Panc1 (cell line): Measurements from ENCODE around the gene ARPC4. TPM values are rescaled to one million over a fixed set of nuclear protein-coding genes. Genes with fewer than 3 reads are reported as not detected.

Experiments
- ATAC-seq: fragments of 200-7000 bp; cut with Tn5 transposase; 2 replicates; pipeline ENCODE4 v1.9.1; 2020; ENCODE audit warnings: mild to moderate bottlenecking, moderate library complexity
- BruUV-seq: library from RNA; stranded (reverse); fragments of 400-500 nt; replicated peaks from 2 replicates; lab custom pipeline; 2021; lab: Mats Ljungman, UMichigan
- CTCF ChIA-PET: fragments of 300-600 bp; sonication (Branson Sonifier 250); formaldehyde crosslinking; loops from one replicate; lab custom pipeline; 2022; ENCODE audit warnings: antibody characterized with exemption; lab: Charles Lee
- POLR2A ChIA-PET: fragments of 300-600 bp; sonication (Branson Sonifier 250); formaldehyde crosslinking; loops from one replicate; lab custom pipeline; 2022; ENCODE audit warnings: antibody characterized with exemption; lab: Charles Lee
- DNase-seq: peaks from one replicate; pipeline ENCODE4 v3.0.0-alpha.2; 2010; ENCODE audit warnings: low read depth, low spot score
- H3K27ac ChIP-seq: 2 replicates; pipeline ENCODE4 v1.5.1; 2011; ENCODE audit warnings: mild to moderate bottlenecking, low read length, inconsistent platforms
- H3K27me3 ChIP-seq: fragments of 200-500 bp; sonication (Bioruptor generic); 2 replicates; pipeline ENCODE4 v1.6.0; 2014; ENCODE audit warnings: low read length, inconsistent platforms; ENCODE audit not compliant: control insufficient read depth, insufficient read depth
- H3K36me3 ChIP-seq: fragments of 200-500 bp; sonication (Bioruptor generic); 2 replicates; pipeline ENCODE4 v1.5.1; 2014; ENCODE audit warnings: inconsistent platforms, mild to moderate bottlenecking, low read length, moderate library complexity; ENCODE audit not compliant: control insufficient read depth, insufficient read depth
- H3K4me1 ChIP-seq: 2 replicates; pipeline ENCODE4 v1.5.1; 2011; ENCODE audit warnings: inconsistent platforms, mild to moderate bottlenecking, low read length, moderate library complexity; ENCODE audit not compliant: control insufficient read depth, insufficient read depth
- H3K4me3 ChIP-seq, 2 experiments: 2 replicates each; pipeline ENCODE4 v1.5.1; 2011 to 2012; ENCODE audit warnings: low read depth in 2 of 2, low read length in 2 of 2, mild to moderate bottlenecking in 2 of 2, inconsistent platforms in 1 of 2, moderate library complexity in 1 of 2
- H3K9me3 ChIP-seq: fragments of 200-500 bp; sonication (Bioruptor generic); 2 replicates; pipeline ENCODE4 v1.5.1; 2014; ENCODE audit warnings: low read depth, mild to moderate bottlenecking, inconsistent platforms, low read length, moderate library complexity; ENCODE audit not compliant: control insufficient read depth, insufficient read depth
- POLR2AphosphoS5 ChIP-seq: IDR thresholded peaks from 2 replicates; pipeline ENCODE4 v1.6.1; 2012; ENCODE audit warnings: mild to moderate bottlenecking, low read depth, low read length, moderate library complexity
- SIN3A ChIP-seq: IDR thresholded peaks from 2 replicates; pipeline ENCODE4 v1.6.1; 2012; ENCODE audit warnings: low read depth, mild to moderate bottlenecking, low read length, moderate library complexity, borderline replicate concordance; ENCODE audit not compliant: insufficient read depth
- TCF7L2 ChIP-seq: IDR thresholded peaks from 2 replicates; pipeline ENCODE4 v1.6.1; 2011; ENCODE audit warnings: mild to moderate bottlenecking, low read depth, low read length, inconsistent platforms
- in situ Hi-C: cut with HindIII; loops from 2 replicates; pipeline ENCODE4 v1.10.0; 2016; ENCODE audit warnings: low sequenced_read_pairs, low pct_unique_long_range_greater_than_20kb
- intact Hi-C: fragments of 100-400 bp; cut with micrococcal nuclease; formaldehyde crosslinking; loops from one replicate; pipeline ENCODE4 v1.10.0; 2022; ENCODE audit not compliant: unreplicated experiment
- total RNA-seq: library from RNA; stranded (reverse); gene quantifications from one replicate; pipeline ENCODE4 v1.2.1, GENCODE V29; 2021; ENCODE audit not compliant: unreplicated experiment
- TF ChIP-seq, protein P1 (sequence below): fragments of 450-650 bp; IDR thresholded peaks from 2 replicates; pipeline ENCODE4 v1.5.1; 2017; ENCODE audit warnings: mild to moderate bottlenecking
- TF ChIP-seq, protein P2 (sequence below), 2 experiments: IDR thresholded peaks; 2 replicates each; pipeline ENCODE4 v1.6.1; 2011 to 2012; ENCODE audit warnings: low read depth in 2 of 2, control low read depth in 1 of 2, low read length in 1 of 2, mild to moderate bottlenecking in 1 of 2, moderate library complexity in 1 of 2; ENCODE audit not compliant: insufficient read depth in 1 of 2

ARPC4 gene
- total RNA-seq, 1 experiment from 2014 or later: 117 TPM

DNA sequence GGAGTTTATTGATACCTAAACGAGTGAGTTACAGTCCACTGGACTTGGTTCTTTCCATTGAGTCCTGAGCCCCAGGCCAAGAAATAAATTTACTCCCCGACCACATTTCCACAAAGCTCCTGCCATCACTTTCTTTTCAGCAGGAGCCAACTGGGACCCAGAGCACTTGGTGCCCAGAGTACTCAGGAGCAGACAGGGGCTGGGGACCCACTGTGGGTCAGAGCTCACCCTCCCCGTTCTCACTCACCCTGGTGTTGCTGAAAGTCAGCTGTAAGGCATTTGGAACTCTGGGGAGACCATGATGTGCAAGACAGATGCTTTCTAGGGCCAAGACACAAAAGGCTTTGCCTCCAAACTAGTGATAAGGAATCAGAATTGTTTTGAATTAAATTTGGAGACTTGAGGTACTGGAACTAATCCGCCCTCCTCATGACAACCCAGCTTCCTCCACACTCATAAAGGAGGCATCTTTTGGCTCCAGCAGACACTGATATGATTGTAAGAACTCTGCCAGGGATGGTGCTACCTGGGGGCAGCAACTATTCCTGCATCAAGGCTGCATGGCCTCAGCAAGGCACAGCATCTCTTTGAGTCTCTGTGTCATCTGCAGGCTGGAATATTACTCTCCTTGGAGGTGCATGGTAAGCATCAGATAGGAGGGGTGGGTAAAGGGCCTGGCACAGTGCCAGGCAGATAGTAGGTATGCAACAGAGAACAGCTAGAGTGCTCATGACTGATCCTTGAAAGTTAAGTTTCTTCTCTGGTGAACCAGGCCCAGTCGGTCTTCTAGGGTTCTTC, 15.8 kb upstream of the ARPC4 start:
- Histone ChIP-seq H3K27me3 (no peaks in the 10 kb centered on the region), H3K9me3 (no peaks in the 10 kb centered on the region), H3K4me1 (no peaks in the 10 kb centered on the region), H3K4me3 (no peak overlapping the region), H3K27ac (no peak overlapping the region), H3K36me3 (no peaks in the 10 kb centered on the region)
- TF ChIP-seq SIN3A (no peak), POLR2AphosphoS5 (no peak), TCF7L2 (no peak)
- TF ChIP-seq, protein P1, sequence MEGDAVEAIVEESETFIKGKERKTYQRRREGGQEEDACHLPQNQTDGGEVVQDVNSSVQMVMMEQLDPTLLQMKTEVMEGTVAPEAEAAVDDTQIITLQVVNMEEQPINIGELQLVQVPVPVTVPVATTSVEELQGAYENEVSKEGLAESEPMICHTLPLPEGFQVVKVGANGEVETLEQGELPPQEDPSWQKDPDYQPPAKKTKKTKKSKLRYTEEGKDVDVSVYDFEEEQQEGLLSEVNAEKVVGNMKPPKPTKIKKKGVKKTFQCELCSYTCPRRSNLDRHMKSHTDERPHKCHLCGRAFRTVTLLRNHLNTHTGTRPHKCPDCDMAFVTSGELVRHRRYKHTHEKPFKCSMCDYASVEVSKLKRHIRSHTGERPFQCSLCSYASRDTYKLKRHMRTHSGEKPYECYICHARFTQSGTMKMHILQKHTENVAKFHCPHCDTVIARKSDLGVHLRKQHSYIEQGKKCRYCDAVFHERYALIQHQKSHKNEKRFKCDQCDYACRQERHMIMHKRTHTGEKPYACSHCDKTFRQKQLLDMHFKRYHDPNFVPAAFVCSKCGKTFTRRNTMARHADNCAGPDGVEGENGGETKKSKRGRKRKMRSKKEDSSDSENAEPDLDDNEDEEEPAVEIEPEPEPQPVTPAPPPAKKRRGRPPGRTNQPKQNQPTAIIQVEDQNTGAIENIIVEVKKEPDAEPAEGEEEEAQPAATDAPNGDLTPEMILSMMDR: no peak
- TF ChIP-seq, protein P2, sequence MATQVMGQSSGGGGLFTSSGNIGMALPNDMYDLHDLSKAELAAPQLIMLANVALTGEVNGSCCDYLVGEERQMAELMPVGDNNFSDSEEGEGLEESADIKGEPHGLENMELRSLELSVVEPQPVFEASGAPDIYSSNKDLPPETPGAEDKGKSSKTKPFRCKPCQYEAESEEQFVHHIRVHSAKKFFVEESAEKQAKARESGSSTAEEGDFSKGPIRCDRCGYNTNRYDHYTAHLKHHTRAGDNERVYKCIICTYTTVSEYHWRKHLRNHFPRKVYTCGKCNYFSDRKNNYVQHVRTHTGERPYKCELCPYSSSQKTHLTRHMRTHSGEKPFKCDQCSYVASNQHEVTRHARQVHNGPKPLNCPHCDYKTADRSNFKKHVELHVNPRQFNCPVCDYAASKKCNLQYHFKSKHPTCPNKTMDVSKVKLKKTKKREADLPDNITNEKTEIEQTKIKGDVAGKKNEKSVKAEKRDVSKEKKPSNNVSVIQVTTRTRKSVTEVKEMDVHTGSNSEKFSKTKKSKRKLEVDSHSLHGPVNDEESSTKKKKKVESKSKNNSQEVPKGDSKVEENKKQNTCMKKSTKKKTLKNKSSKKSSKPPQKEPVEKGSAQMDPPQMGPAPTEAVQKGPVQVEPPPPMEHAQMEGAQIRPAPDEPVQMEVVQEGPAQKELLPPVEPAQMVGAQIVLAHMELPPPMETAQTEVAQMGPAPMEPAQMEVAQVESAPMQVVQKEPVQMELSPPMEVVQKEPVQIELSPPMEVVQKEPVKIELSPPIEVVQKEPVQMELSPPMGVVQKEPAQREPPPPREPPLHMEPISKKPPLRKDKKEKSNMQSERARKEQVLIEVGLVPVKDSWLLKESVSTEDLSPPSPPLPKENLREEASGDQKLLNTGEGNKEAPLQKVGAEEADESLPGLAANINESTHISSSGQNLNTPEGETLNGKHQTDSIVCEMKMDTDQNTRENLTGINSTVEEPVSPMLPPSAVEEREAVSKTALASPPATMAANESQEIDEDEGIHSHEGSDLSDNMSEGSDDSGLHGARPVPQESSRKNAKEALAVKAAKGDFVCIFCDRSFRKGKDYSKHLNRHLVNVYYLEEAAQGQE (IDR thresholded peaks at IDR 0.05; ENCODE audit: insufficient read depth in 1 of 2, low read depth in 2 of 2, low read length in 1 of 2): no peak
- ChIA-PET CTCF (no interaction called here), POLR2A (no interaction called here)
- in situ Hi-C loops (no loop called here), intact Hi-C loops (no loop called here)
- BruUV-seq: no TSS peak
- DNase-seq (no peak), ATAC-seq (no peak)

DNA sequence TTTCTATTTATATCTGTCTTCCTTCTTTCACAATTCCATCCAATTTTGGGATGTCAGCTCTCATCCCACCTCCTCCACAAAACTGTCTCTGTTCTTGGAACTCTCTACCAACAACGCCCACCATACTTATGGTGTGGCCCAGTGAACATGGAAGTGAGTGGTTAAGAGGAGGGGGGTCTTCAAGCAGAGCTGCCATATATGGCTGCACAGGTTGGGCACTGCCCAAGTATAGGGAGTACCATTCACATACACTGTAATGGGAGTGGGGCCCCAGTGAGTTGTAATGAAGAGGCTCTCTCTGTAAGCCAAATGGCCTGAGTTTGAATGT, 15.2 kb upstream of the ARPC4 start:
- CTCF ChIA-PET: no interaction called here
- BruUV-seq: no TSS peak

More for the DNA sequence above, 15.2 kb upstream of the ARPC4 start:
- H3K4me3 ChIP-seq: no peak overlapping the region
- no peaks in the 10 kb centered on the region for H3K4me1 ChIP-seq
- in situ Hi-C loops: no loop called here
- no peaks in the 10 kb centered on the region for H3K36me3 ChIP-seq
- no peaks in the 10 kb centered on the region for H3K27me3 ChIP-seq
- no peak overlapping the region for H3K27ac ChIP-seq
- TF ChIP-seq, protein P1: no peak
- ATAC-seq (no peak), DNase-seq (no peak)
- H3K9me3 ChIP-seq: no peaks in the 10 kb centered on the region
- POLR2A ChIA-PET: no interaction called here
- intact Hi-C loops: no loop called here
